Spleen (tissue), 11 donors: ENCODE data around the gene HIVEP3. TPM values are rescaled to one million over a fixed set of nuclear protein-coding genes. Genes with fewer than 3 reads are reported as not detected.

Experiments
- DNase-seq: peaks from one replicate; pipeline ENCODE4 v3.0.0-alpha.2; 2020
- H3K27ac ChIP-seq, 8 donors: fragments of 200-600 bp; sonication (generic) in 7 of 8; 1 replicate in 4 of 8; 2 replicates in 4 of 8; pipeline versions ENCODE4 v1.5.0 to v1.8.0; 2016 to 2021; ENCODE audit warnings: inconsistent platforms in 4 of 8, mild to moderate bottlenecking in 4 of 8, moderate library complexity in 1 of 8
- H3K27me3 ChIP-seq, 7 donors: fragments of 200-600 bp; sonication (generic) in 6 of 7; replicated peaks in 1 of 7; 1 replicate in 4 of 7; 2 replicates in 3 of 7; pipeline versions ENCODE4 v1.5.0 to v1.8.0; 2016 to 2021; ENCODE audit warnings: inconsistent platforms in 3 of 7, mild to moderate bottlenecking in 1 of 7
- H3K36me3 ChIP-seq, 6 donors: fragments of 200-600 bp; sonication (generic) in 5 of 6; 1 replicate in 4 of 6; 2 replicates in 2 of 6; pipeline versions ENCODE4 v1.5.0 to v1.8.0; 2016 to 2021; ENCODE audit warnings: inconsistent platforms in 2 of 6
- H3K4me1 ChIP-seq, 6 donors: fragments of 200-600 bp; sonication (generic) in 5 of 6; 1 replicate in 3 of 6; 2 replicates in 3 of 6; pipeline versions ENCODE4 v1.5.0 to v1.8.0; 2016 to 2021; ENCODE audit warnings: inconsistent platforms in 3 of 6
- H3K4me3 ChIP-seq, 8 donors: fragments of 200-600 bp; sonication (generic) in 7 of 8; 1 replicate in 4 of 8; 2 replicates in 4 of 8; pipeline versions ENCODE4 v1.5.0 to v1.8.0; 2016 to 2021; ENCODE audit warnings: inconsistent platforms in 4 of 8, mild to moderate bottlenecking in 4 of 8, moderate library complexity in 2 of 8
- H3K9me3 ChIP-seq, 8 donors: fragments of 200-600 bp; sonication (generic) in 7 of 8; 1 replicate in 4 of 8; 2 replicates in 4 of 8; pipeline versions ENCODE4 v1.5.0 to v1.8.0; 2016 to 2021; ENCODE audit warnings: inconsistent platforms in 4 of 8
- CTCF ChIP-seq, 11 experiments: fragments of 200-600 bp in 7 of 11; fragments of 450-650 bp in 4 of 11; sonication (generic) in 4 of 11; IDR thresholded peaks in 8 of 11; conservative IDR thresholded peaks in 3 of 11; 1 replicate in 7 of 11; 2 replicates in 4 of 11; pipeline versions ENCODE4 v1.4.0 to v1.8.0; 2016 to 2021; ENCODE audit warnings: antibody characterized with exemption in 11 of 11, inconsistent platforms in 4 of 11, mild to moderate bottlenecking in 1 of 11
- POLR2A ChIP-seq, 3 donors: fragments of 450-650 bp; IDR thresholded peaks; one replicate each; pipeline ENCODE4 v1.5.1; 2017; ENCODE audit warnings: antibody characterized with exemption in 3 of 3, mild to moderate bottlenecking in 1 of 3
- POLR2AphosphoS5 ChIP-seq, 3 donors: sonication (generic); formaldehyde crosslinking; IDR thresholded peaks; one replicate each; pipeline ENCODE4 v1.5.1; 2017; ENCODE audit warnings: antibody characterized with exemption in 3 of 3
- WGBS, 5 donors: extraction: QIAGEN DNeasy Blood & Tissue Kit in 3 of 5; methylation state at CpG; one replicate each; pipeline versions ENCODE4 v1.1.5 to v1.1.7; 2013 to 2018; 5-methylcytosine and 5-hydroxymethylcytosine counted together
- intact Hi-C: fragments of 100-400 bp; cut with DNase I; formaldehyde crosslinking; loops from one replicate; pipeline ENCODE4 v1.15.0; 2023; ENCODE audit warnings: low total_unique reads
- polyA plus RNA-seq, 3 donors: library from polyadenylated mRNA; stranded (reverse); fragments of 200-250 nt; gene quantifications; one replicate each; pipeline ENCODE4 v1.2.1, GENCODE V29; 2013
- total RNA-seq, 7 donors: library from RNA; depleted of rRNA in 3 of 7; stranded (reverse); fragments of >200 nt in 3 of 7; fragmentation: NEBNext Ultra II Directional in 4 of 7; extraction: Animal tissue kit (Norgen Biotek cat#: 25700) in 4 of 7; gene quantifications; one replicate each; pipeline versions ENCODE4 v1.1.0 to v1.2.1, GENCODE V29; 2016 to 2021
- donor health status: healthy with polysubstance abuse.
- donor health status: DM: no; HTN: no; CAD: no; lungs with moderate emphysema.
- donor health status: DM: no; HTN: no; CAD: no.
- donor health status: Bipolar disorder and iron deficiency.
- donor health status: healthy.
- donor health status: DM: no; HTN: no; CAD: no.
- donor health status: DM: yes; HTN: yes; CAD: no.

The HIVEP3 gene
- total and polyA plus RNA-seq, 10 donors = 2.4 to 21.2 (median 8.2) TPM

GRCh38 chr1:41578712-41579335 is 339.9 kb downstream of the HIVEP3 start:
- H3K9me3 ChIP-seq = no peaks in the 10 kb centered on the region
- no peak overlapping the region for H3K27ac ChIP-seq
- no peak for DNase-seq
- peaks cover 0 to 21% (median 11%) of the 10 kb centered on the region in 6 donors for H3K4me1 ChIP-seq
- H3K27me3 ChIP-seq = no peaks in the 10 kb centered on the region
- 84 to 93% (median 88%) methylated on average over 4 of the region's 4 CpGs for WGBS, 5 donors
- intact Hi-C loops = loop anchor here (10.0 kb wide), 4 partner anchors 236 to 596 kb away; no protein-coding TSS in a partner anchor
- H3K4me3 ChIP-seq = no peak overlapping the region
- peak in 6 of 11 experiments; percentile 21 to 43 (median 28) for TF ChIP-seq CTCF (IDR thresholded peaks at IDR 0.05 in 8 of 11, conservative IDR thresholded peaks at IDR 0.05 in 3 of 11)
- no peak for TF ChIP-seq POLR2AphosphoS5 (IDR thresholded peaks at IDR 0.05)
- TF ChIP-seq POLR2A (IDR thresholded peaks at IDR 0.05) = no peak
- H3K36me3 ChIP-seq = peaks cover 0 to 21% (median 0%) of the 10 kb centered on the region in 6 donors

- no peak for DNase-seq
- intact Hi-C loops = loop anchor here (10.0 kb wide), 4 partner anchors 238 to 598 kb away; no protein-coding TSS in a partner anchor
- no peak overlapping the region for H3K27ac ChIP-seq
- H3K27me3 ChIP-seq = no peaks in the 10 kb centered on the region
- H3K36me3 ChIP-seq = peaks cover 0 to 10% (median 0%) of the 10 kb centered on the region in 6 donors
- peaks cover 0 to 24% (median 13%) of the 10 kb centered on the region in 6 donors for H3K4me1 ChIP-seq
- no peak overlapping the region for H3K4me3 ChIP-seq
- H3K9me3 ChIP-seq = no peaks in the 10 kb centered on the region
- 62 to 76% (median 68%) methylated on average over 4 of the region's 4 CpGs for WGBS, 5 donors
- no peak for TF ChIP-seq CTCF (IDR thresholded peaks at IDR 0.05 in 8 of 11, conservative IDR thresholded peaks at IDR 0.05 in 3 of 11)
- no peak for TF ChIP-seq POLR2A (IDR thresholded peaks at IDR 0.05)
- TF ChIP-seq POLR2AphosphoS5 (IDR thresholded peaks at IDR 0.05) = no peak
Observed at GRCh38 chr1:41576620-41577019, 342.1 kb downstream of the HIVEP3 start.

- TF ChIP-seq CTCF (IDR thresholded peaks at IDR 0.05 in 8 of 11, conservative IDR thresholded peaks at IDR 0.05 in 3 of 11) = no peak
- TF ChIP-seq POLR2AphosphoS5 (IDR thresholded peaks at IDR 0.05) = no peak
- TF ChIP-seq POLR2A (IDR thresholded peaks at IDR 0.05) = no peak
- intact Hi-C loops = loop anchor here (10.0 kb wide), 4 partner anchors 239 to 599 kb away; no protein-coding TSS in a partner anchor
- Histone ChIP-seq H3K27me3 (no peaks in the 10 kb centered on the region), H3K4me3 (no peak overlapping the region), H3K27ac (no peak overlapping the region), H3K9me3 (no peaks in the 10 kb centered on the region), H3K36me3 (peaks cover 0 to 14% (median 0%) of the 10 kb centered on the region in 6 donors), H3K4me1 (peaks cover 0 to 23% (median 13%) of the 10 kb centered on the region in 6 donors)
- DNase-seq = no peak
- WGBS, 5 donors = 50 to 81% (median 67%) methylated on average over 1 to 3 of the region's 3 CpGs
Observed at GRCh38 chr1:41576206-41576605, 342.5 kb downstream of the HIVEP3 start.

- WGBS, 5 donors = 54 to 67% (median 57%) methylated on average over 5 of the region's 5 CpGs
Observed at GRCh38 chr1:41574842-41575241, 343.9 kb downstream of the HIVEP3 start.

More at GRCh38 chr1:41574842-41575241, 343.9 kb downstream of the HIVEP3 start:
- DNase-seq = no peak
- Histone ChIP-seq H3K9me3 (no peaks in the 10 kb centered on the region), H3K4me3 (no peak overlapping the region), H3K27ac (no peak overlapping the region), H3K27me3 (no peaks in the 10 kb centered on the region), H3K4me1 (peaks cover 0 to 17% (median 13%) of the 10 kb centered on the region in 6 donors), H3K36me3 (peaks cover 0 to 12% (median 0%) of the 10 kb centered on the region in 6 donors)
- intact Hi-C loops = loop anchor here (10.0 kb wide), 4 partner anchors 240 to 600 kb away; no protein-coding TSS in a partner anchor
- no peak for TF ChIP-seq CTCF (IDR thresholded peaks at IDR 0.05 in 8 of 11, conservative IDR thresholded peaks at IDR 0.05 in 3 of 11)
- TF ChIP-seq POLR2AphosphoS5 (IDR thresholded peaks at IDR 0.05) = no peak
- no peak for TF ChIP-seq POLR2A (IDR thresholded peaks at IDR 0.05)
